ENCODE data around the gene FXYD7.

FXYD7 gene

DNA sequence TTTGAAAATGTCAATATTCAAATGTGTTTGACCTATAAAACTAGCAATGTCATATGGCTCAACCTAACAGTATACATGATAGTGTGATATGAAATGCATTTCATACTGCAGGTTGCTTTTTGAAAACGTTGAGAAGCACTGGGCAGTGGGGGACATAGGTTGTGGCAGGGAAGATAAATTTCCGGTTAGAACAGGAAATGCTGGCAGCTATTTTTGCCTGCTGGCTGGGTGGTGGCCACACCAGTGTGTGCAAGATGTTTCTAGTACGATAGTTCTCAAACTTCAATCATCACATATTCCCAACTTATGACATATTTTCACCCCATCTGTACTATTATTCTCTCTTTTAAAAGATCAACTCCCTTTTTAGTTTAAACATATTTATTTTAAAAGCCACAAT is 28.7 kb downstream of the FXYD7 start:
- no peak for TF ChIP-seq CTCF (IDR thresholded peaks at IDR 0.05; ENCODE audit: low read depth, low read length)
- no peak overlapping the region for H3K4me3 ChIP-seq (ENCODE audit: low read depth, low read length)

DNA sequence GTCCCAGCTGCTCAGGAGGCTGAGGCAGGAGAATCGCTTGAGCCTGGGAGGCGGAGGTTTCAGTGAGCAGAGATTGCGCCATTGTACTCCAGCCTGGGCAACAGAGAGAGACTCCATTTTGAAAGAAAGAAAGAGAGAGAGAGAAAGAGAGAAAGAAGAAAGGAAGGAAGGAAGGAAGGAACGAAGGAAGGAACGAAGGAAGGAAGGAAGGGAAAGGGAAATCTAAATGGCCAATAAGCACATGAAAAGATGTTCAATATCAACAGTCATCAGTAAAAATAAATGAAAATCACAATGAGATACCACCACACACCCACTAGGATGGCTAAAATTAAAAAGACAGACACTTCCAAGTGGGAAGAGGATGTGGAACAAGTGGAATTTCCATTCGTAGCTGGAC is 31.2 kb downstream of the FXYD7 start:
- H3K4me3 ChIP-seq (ENCODE audit: low read depth, low read length), result no peak overlapping the region
- TF ChIP-seq CTCF (IDR thresholded peaks at IDR 0.05; ENCODE audit: low read depth, low read length), result no peak

- H3K4me3 ChIP-seq (ENCODE audit: low read depth, low read length), result no peak overlapping the region
- TF ChIP-seq CTCF (IDR thresholded peaks at IDR 0.05; ENCODE audit: low read depth, low read length), result no peak
Measured at GRCh38 chr19:35176181-35176570, 33.1 kb downstream of the FXYD7 start.

GRCh38 chr19:35177377-35178274 is 34.6 kb downstream of the FXYD7 start:
- no peak overlapping the region for H3K4me3 ChIP-seq (ENCODE audit: low read depth, low read length)
- TF ChIP-seq CTCF (IDR thresholded peaks at IDR 0.05; ENCODE audit: low read depth, low read length), result no peak

GRCh38 chr19:35178701-35179100 is 35.6 kb downstream of the FXYD7 start:
- no peak for TF ChIP-seq CTCF (IDR thresholded peaks at IDR 0.05; ENCODE audit: low read depth, low read length)
- no peak overlapping the region for H3K4me3 ChIP-seq (ENCODE audit: low read depth, low read length)

DNA sequence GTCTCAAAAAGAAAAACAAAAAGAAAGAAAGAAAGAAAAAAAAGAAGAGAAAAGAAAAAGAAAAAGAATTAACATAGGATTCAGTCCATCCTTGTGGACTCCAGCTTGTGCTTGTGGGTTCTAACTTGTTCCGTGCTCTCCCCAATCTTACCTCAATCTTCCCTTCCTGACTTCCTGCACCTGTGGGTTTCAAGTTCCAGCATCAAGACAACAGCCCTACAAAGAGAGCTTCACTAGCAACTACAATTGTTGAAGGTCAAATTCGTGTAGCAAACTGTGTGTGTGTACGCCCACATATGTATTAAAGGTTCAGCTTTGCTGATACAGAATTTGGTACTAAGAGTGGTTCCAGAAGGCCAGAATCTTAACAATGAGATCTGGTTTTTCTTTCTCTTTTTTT is 36.8 kb downstream of the FXYD7 start:
- no peak overlapping the region for H3K4me3 ChIP-seq (ENCODE audit: low read depth, low read length)
- TF ChIP-seq CTCF (IDR thresholded peaks at IDR 0.05; ENCODE audit: low read depth, low read length), result no peak

GRCh38 chr19:35181387-35181786 is 38.3 kb downstream of the FXYD7 start:
- no peak overlapping the region for H3K4me3 ChIP-seq (ENCODE audit: low read depth, low read length)
- no peak for TF ChIP-seq CTCF (IDR thresholded peaks at IDR 0.05; ENCODE audit: low read depth, low read length)

All from WI38 (cell line).